ENCODE results near the gene PRR20G. TPM values are rescaled to one million over a fixed set of nuclear protein-coding genes. Genes with fewer than 3 reads are reported as not detected.

Gene PRR20G
- total and polyA plus RNA-seq, 2 of the 8 experiments (the other 6 are each of a cell fraction or from before 2014, with no cell fraction given) = 0.24 TPM; not detected in 1

- POLR2A ChIA-PET (ENCODE audit: partially characterized antibody) = interaction anchor here (1.5 kb wide), 1 partner anchor 13 kb away, joined by 3 read pairs; no protein-coding TSS in a partner anchor
- H2BK20ac ChIP-seq (ENCODE audit: low read length) = no peak overlapping the region
- no peak overlapping the region for H4K8ac ChIP-seq (ENCODE audit: extremely low read depth, insufficient read depth, low read length)
- no peaks in the 10 kb centered on the region for H4K20me1 ChIP-seq (replicated peaks in 1 of 2; ENCODE audit: control insufficient read depth in 1 of 2, insufficient read depth in 2 of 2, low read length in 2 of 2)
- no peak overlapping the region for H2AFZ ChIP-seq (ENCODE audit: low read length)
- H3K79me1 ChIP-seq (ENCODE audit: low read depth, low read length) = no peaks in the 10 kb centered on the region
- H3K9me3 ChIP-seq (ENCODE audit: insufficient read depth in 2 of 2, low read depth in 1 of 2, low read length in 1 of 2) = peaks cover 23 to 26% of the 10 kb centered on the region in 2 experiments
- no peaks in the 10 kb centered on the region for H3K4me1 ChIP-seq (replicated peaks in 1 of 4; ENCODE audit: control insufficient read depth in 3 of 4, insufficient read depth in 4 of 4, low read length in 3 of 4)
- no peak overlapping the region for H3K4ac ChIP-seq (replicated peaks; ENCODE audit: insufficient read length, low read depth, low read length)
- 87% methylated on average over 7 of the region's 10 CpGs; no CpG with 5 or more reads in 1 of the 2 experiments for WGBS, 2 experiments (ENCODE audit: extremely low coverage in 1 of 2, insufficient coverage in 1 of 2, insufficient read length in 1 of 2, insufficient replicate concordance in 2 of 2, low coverage in 1 of 2, low lambda C conversion rate in 2 of 2, missing lambda C conversion rate in 1 of 2)
- no peak overlapping the region for H3K14ac ChIP-seq (ENCODE audit: insufficient read length)
- CTCF ChIA-PET (ENCODE audit: partially characterized antibody) = no interaction called here
- H3K4me3 ChIP-seq (ENCODE audit: extremely low read depth in 1 of 4, insufficient read depth in 2 of 4, low read depth in 3 of 4, low read length in 4 of 4) = no peak overlapping the region
- H3K18ac ChIP-seq (ENCODE audit: extremely low read depth, low read length) = no peak overlapping the region
- H4K5ac ChIP-seq (ENCODE audit: insufficient read length, low read depth, low read length) = no peak overlapping the region
- no peak overlapping the region for H3K9ac ChIP-seq (replicated peaks in 1 of 4; ENCODE audit: extremely low read depth in 1 of 4, low read depth in 3 of 4, low read length in 3 of 4)
- H2AK5ac ChIP-seq (ENCODE audit: low read depth, low read length) = no peak overlapping the region
- no peak overlapping the region for H2BK15ac ChIP-seq (ENCODE audit: low read length)
- TF ChIP-seq SP2 (IDR thresholded peaks at IDR 0.05; ENCODE audit: low read length) (no peak), CHD2 (IDR thresholded peaks at IDR 0.05; ENCODE audit: low read length) (no peak), GTF2F1 (IDR thresholded peaks at IDR 0.05; ENCODE audit: borderline replicate concordance, low read depth, low read length) (no peak), CHD1 (IDR thresholded peaks at IDR 0.05; ENCODE audit: low read depth, low read length) (no peak), SP1 (IDR thresholded peaks at IDR 0.05; ENCODE audit: low read depth, low read length) (no peak), CBX5 (IDR thresholded peaks at IDR 0.05; ENCODE audit: low read depth, low read length) (no peak), RNF2 (IDR thresholded peaks at IDR 0.05; ENCODE audit: borderline replicate concordance, low read depth, low read length, missing control alignments, poor library complexity, severe bottlenecking) (no peak), SIN3A (conservative IDR thresholded peaks at IDR 0.05 in 1 of 2, IDR thresholded peaks at IDR 0.05 in 1 of 2; ENCODE audit: low read depth in 1 of 2, low read length in 2 of 2) (no peak), ATF2 (IDR thresholded peaks at IDR 0.05; ENCODE audit: low read length) (no peak)
- H3K4me2 ChIP-seq (ENCODE audit: insufficient read depth in 1 of 2, low read depth in 2 of 2, low read length in 2 of 2) = no peak overlapping the region
- no peak for FAIRE-seq
- DNase-seq (ENCODE audit: low read depth in 1 of 2, low spot score in 2 of 2) = no peak
- H3K56ac ChIP-seq (replicated peaks; ENCODE audit: insufficient read length, low read depth, low read length) = no peak overlapping the region
- no peak overlapping the region for H3K23ac ChIP-seq (ENCODE audit: insufficient read length)
- no peaks in the 10 kb centered on the region for H3K23me2 ChIP-seq (ENCODE audit: low read depth, low read length)
- no peak overlapping the region for H2BK5ac ChIP-seq (ENCODE audit: low read depth, low read length)
- H2BK12ac ChIP-seq (ENCODE audit: low read depth, low read length) = no peak overlapping the region
- no peak overlapping the region for H4K91ac ChIP-seq (replicated peaks; ENCODE audit: insufficient read length, low read length)
- no peaks in the 10 kb centered on the region for H3K36me3 ChIP-seq (ENCODE audit: control insufficient read depth in 2 of 4, insufficient read depth in 4 of 4, low read length in 3 of 4)
- H3K27ac ChIP-seq (ENCODE audit: low read depth, low read length) = no peak overlapping the region
- no peaks in the 10 kb centered on the region for H3K79me2 ChIP-seq (ENCODE audit: control insufficient read depth in 1 of 2, insufficient read depth in 2 of 2, low read length in 2 of 2)
- no peaks in the 10 kb centered on the region for H3K27me3 ChIP-seq (replicated peaks in 1 of 4; ENCODE audit: control insufficient read depth in 3 of 4, extremely low read depth in 1 of 4, insufficient read depth in 3 of 4, low read length in 3 of 4)
- H2BK120ac ChIP-seq (replicated peaks; ENCODE audit: low read depth, low read length) = no peak overlapping the region
These were observed 33.7 kb downstream of the PRR20G start for GRCh38 chr3:127254033-127254644.
